Loucy (cell line): ENCODE results near the gene TTC39C.

Source experiments
- H2AFZ ChIP-seq: fragments of 200-600 bp; sonication (generic); 2 replicates; pipeline ENCODE4 v1.6.0; 2016; ENCODE audit warnings: antibody characterized with exemption, mild to moderate bottlenecking, low read length, moderate library complexity
- H3F3A ChIP-seq: fragments of 200-600 bp; 2 replicates; pipeline ENCODE4 v1.6.0; 2016; ENCODE audit warnings: antibody characterized with exemption, low read depth, mild to moderate bottlenecking
- H3K27me3 ChIP-seq: fragments of 200-600 bp; sonication (generic); 2 replicates; pipeline ENCODE4 v1.6.1; 2014; ENCODE audit warnings: low read length, mild to moderate bottlenecking; ENCODE audit not compliant: insufficient read depth, poor library complexity, severe bottlenecking
- H3K36me3 ChIP-seq: fragments of 200-600 bp; sonication (generic); 2 replicates; pipeline ENCODE4 v1.6.1; 2016; ENCODE audit warnings: low read length; ENCODE audit not compliant: insufficient read depth
- H3K4me1 ChIP-seq: fragments of 200-600 bp; sonication (generic); 2 replicates; pipeline ENCODE4 v1.5.1; 2014; ENCODE audit warnings: low read length, mild to moderate bottlenecking; ENCODE audit not compliant: insufficient read depth, poor library complexity, severe bottlenecking
- H3K4me2 ChIP-seq: fragments of 200-600 bp; sonication (generic); 2 replicates; pipeline ENCODE4 v1.6.0; 2014; ENCODE audit warnings: antibody characterized with exemption, low read length, low read depth, mild to moderate bottlenecking; ENCODE audit not compliant: poor library complexity, severe bottlenecking
- H3K4me3 ChIP-seq: fragments of 200-600 bp; sonication (generic); 2 replicates; pipeline ENCODE4 v1.5.1; 2014; ENCODE audit warnings: low read length, mild to moderate bottlenecking, mixed read lengths; ENCODE audit not compliant: poor library complexity, severe bottlenecking
- H3K79me2 ChIP-seq: fragments of 200-600 bp; sonication (generic); 2 replicates; pipeline ENCODE4 v1.6.1; 2014; ENCODE audit warnings: low read length; ENCODE audit not compliant: insufficient read depth
- H3K9ac ChIP-seq: fragments of 200-600 bp; sonication (generic); 2 replicates; pipeline ENCODE4 v1.6.0; 2014; ENCODE audit warnings: mild to moderate bottlenecking, low read depth, low read length, moderate library complexity; ENCODE audit not compliant: poor library complexity, severe bottlenecking
- H3K9me2 ChIP-seq: fragments of 200-600 bp; sonication (generic); replicated peaks from 2 replicates; pipeline ENCODE4 v1.6.1; 2016; ENCODE audit warnings: low read depth, low read length, mixed read lengths
- H3K9me3 ChIP-seq: fragments of 200-600 bp; sonication (generic); 2 replicates; pipeline ENCODE4 v1.6.1; 2014; ENCODE audit warnings: mild to moderate bottlenecking, antibody characterized with exemption, low read length, low read depth; ENCODE audit not compliant: insufficient read depth
- H4K20me1 ChIP-seq: fragments of 200-600 bp; sonication (generic); 2 replicates; pipeline ENCODE4 v1.6.0; 2014; ENCODE audit warnings: antibody characterized with exemption, low read length, mild to moderate bottlenecking; ENCODE audit not compliant: insufficient read depth, poor library complexity, severe bottlenecking
- EZH2phosphoT487 ChIP-seq: fragments of 200-600 bp; IDR thresholded peaks from 2 replicates; pipeline ENCODE4 v1.6.1; 2018; ENCODE audit warnings: antibody characterized with exemption, mild to moderate bottlenecking, moderate library complexity, borderline replicate concordance
- TF ChIP-seq, protein P1 (sequence below): fragments of 200-600 bp; sonication (generic); conservative IDR thresholded peaks from 2 replicates; pipeline ENCODE4 v1.5.1; 2014; ENCODE audit warnings: mild to moderate bottlenecking, antibody characterized with exemption, low read length

The TTC39C gene

DNA sequence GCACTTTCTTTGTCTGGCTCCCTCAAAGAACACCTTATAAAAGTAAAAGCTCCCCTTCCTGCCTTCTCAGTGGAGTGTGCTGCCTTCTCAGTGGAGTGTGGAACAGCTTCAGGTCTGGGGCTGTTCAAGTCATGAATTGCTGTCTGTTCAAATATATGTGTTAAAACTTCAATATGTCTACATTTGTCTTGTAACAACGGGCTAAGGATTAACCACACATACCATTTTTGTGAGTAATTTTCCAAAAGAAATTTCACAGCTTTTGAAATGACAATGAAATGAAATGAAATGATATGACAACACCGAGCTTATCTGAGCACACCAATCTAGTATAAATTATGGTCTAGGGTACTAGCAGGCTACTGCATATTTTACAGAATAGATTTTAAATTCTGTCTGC lies 167.3 kb downstream of the TTC39C start:
- no peaks in the 10 kb centered on the region for H3K36me3 ChIP-seq
- no peak overlapping the region for H2AFZ ChIP-seq
- H3K9me2 ChIP-seq, result no peaks in the 10 kb centered on the region
- no peak overlapping the region for H3K4me3 ChIP-seq
- no peaks in the 10 kb centered on the region for H3K4me1 ChIP-seq
- H3K9ac ChIP-seq, result no peak overlapping the region
- TF ChIP-seq EZH2phosphoT487, result no peak
- TF ChIP-seq, protein P1, sequence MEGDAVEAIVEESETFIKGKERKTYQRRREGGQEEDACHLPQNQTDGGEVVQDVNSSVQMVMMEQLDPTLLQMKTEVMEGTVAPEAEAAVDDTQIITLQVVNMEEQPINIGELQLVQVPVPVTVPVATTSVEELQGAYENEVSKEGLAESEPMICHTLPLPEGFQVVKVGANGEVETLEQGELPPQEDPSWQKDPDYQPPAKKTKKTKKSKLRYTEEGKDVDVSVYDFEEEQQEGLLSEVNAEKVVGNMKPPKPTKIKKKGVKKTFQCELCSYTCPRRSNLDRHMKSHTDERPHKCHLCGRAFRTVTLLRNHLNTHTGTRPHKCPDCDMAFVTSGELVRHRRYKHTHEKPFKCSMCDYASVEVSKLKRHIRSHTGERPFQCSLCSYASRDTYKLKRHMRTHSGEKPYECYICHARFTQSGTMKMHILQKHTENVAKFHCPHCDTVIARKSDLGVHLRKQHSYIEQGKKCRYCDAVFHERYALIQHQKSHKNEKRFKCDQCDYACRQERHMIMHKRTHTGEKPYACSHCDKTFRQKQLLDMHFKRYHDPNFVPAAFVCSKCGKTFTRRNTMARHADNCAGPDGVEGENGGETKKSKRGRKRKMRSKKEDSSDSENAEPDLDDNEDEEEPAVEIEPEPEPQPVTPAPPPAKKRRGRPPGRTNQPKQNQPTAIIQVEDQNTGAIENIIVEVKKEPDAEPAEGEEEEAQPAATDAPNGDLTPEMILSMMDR, result no peak
- no peaks in the 10 kb centered on the region for H3K27me3 ChIP-seq
- no peaks in the 10 kb centered on the region for H3K9me3 ChIP-seq
- H3K79me2 ChIP-seq, result no peaks in the 10 kb centered on the region
- no peaks in the 10 kb centered on the region for H4K20me1 ChIP-seq
- H3K4me2 ChIP-seq, result no peak overlapping the region
- H3F3A ChIP-seq, result no peaks in the 10 kb centered on the region
